ENCODE results near the gene ATRN.
A peak's percentile ranks its signal among the peaks of the same experiment; 100 is the strongest.

ATRN gene

DNA sequence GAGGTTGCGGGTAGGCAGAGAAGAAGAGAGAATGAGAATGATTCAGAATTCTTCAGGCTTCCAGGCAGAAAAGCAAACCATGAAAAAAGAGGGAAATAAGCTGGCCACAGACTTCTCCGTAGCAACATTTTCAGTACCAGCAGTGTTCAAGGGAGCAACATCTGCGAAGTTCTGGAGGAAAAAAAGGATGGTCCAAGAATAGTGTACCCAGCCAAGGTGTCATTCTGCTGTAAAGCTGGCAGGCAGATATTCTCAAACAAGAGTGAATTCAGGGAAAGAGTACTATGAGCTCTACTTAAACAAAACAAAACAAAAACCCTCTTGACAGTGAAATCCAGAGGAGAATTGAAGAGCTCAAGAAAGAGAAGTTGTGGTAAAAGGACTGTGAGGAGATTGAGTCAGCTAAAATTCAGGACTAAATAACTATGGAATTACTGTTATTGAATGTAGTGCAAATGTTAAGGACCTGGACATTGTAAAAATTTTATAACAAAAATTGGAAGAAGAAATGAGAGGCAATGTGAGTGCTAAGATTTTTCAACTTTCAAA lies 86.5 kb downstream of the ATRN start:
- H3K9ac ChIP-seq (ENCODE audit: insufficient read length, low read depth), result no peak overlapping the region
- DNase-seq (ENCODE audit: low read depth, low spot score), result no peak
- no peaks in the 10 kb centered on the region for H3K36me3 ChIP-seq (ENCODE audit: insufficient read depth, insufficient read length, low read length)
- no peaks in the 10 kb centered on the region for H3K27me3 ChIP-seq (ENCODE audit: insufficient read depth, insufficient read length)
- no peaks in the 10 kb centered on the region for H3K4me1 ChIP-seq (ENCODE audit: insufficient read depth, insufficient read length)
- TF ChIP-seq SUZ12 (IDR thresholded peaks at IDR 0.05; ENCODE audit: extremely low read depth, insufficient read depth, insufficient read length), result no peak
- no peak for TF ChIP-seq ZNF274 (IDR thresholded peaks at IDR 0.05; ENCODE audit: low read depth, low read length)
- no peak for TF ChIP-seq YY1 (IDR thresholded peaks at IDR 0.05; ENCODE audit: insufficient read depth, insufficient read length)
- H3K9me3 ChIP-seq (ENCODE audit: insufficient read depth, low read length), result no peaks in the 10 kb centered on the region
- no peak overlapping the region for H3K4me3 ChIP-seq (ENCODE audit: insufficient read length, low read depth)

DNA sequence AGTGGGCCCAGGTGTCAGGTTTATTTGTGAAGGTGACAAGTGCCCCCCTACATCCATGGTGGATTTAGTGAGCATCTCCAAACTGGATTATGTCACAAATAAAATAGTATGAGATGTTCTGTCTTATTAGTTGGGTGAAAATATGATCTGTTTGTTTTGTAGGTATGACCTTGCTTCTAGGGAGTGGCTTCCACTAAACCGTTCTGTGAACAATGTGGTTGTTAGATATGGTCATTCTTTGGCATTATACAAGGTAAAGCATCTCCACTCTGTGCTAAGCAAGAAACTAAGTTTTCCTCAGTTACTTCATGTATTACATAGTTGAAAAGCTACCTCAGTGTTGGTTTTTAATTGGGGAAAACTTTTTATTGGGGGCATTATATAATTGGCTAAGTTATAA lies 88.4 kb downstream of the ATRN start:
- H3K4me1 ChIP-seq (ENCODE audit: insufficient read depth, insufficient read length), result no peaks in the 10 kb centered on the region
- no peaks in the 10 kb centered on the region for H3K9me3 ChIP-seq (ENCODE audit: insufficient read depth, low read length)
- DNase-seq (ENCODE audit: low read depth, low spot score), result no peak
- no peaks in the 10 kb centered on the region for H3K27me3 ChIP-seq (ENCODE audit: insufficient read depth, insufficient read length)
- H3K36me3 ChIP-seq (ENCODE audit: insufficient read depth, insufficient read length, low read length), result peaks cover 3% of the 10 kb centered on the region
- H3K4me3 ChIP-seq (ENCODE audit: insufficient read length, low read depth), result no peak overlapping the region
- TF ChIP-seq SUZ12 (IDR thresholded peaks at IDR 0.05; ENCODE audit: extremely low read depth, insufficient read depth, insufficient read length), result no peak
- TF ChIP-seq YY1 (IDR thresholded peaks at IDR 0.05; ENCODE audit: insufficient read depth, insufficient read length), result no peak
- H3K9ac ChIP-seq (ENCODE audit: insufficient read length, low read depth), result no peak overlapping the region

DNA sequence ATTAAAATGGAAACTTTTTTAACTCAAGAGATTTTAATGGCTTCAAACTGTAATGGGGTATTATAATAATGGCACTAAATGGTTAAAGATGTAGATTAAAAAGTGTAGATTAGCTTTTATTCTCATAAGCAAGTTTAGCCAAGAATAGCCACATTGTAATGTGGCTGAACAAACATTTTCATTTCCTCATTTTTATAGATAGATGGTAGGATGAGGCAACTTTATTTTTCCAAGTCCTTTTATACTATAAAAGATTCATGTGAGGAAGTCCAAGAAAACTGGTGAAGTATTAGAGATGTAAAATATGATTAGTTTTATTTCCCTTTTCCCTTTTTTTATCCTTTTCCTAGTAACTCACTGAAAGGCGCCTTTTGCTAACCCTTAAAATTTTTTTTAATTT lies 88.8 kb downstream of the ATRN start:
- no peak overlapping the region for H3K9ac ChIP-seq (ENCODE audit: insufficient read length, low read depth)
- H3K9me3 ChIP-seq (ENCODE audit: insufficient read depth, low read length), result no peaks in the 10 kb centered on the region
- H3K36me3 ChIP-seq (ENCODE audit: insufficient read depth, insufficient read length, low read length), result peaks cover 3% of the 10 kb centered on the region
- H3K27me3 ChIP-seq (ENCODE audit: insufficient read depth, insufficient read length), result no peaks in the 10 kb centered on the region
- no peak for TF ChIP-seq SUZ12 (IDR thresholded peaks at IDR 0.05; ENCODE audit: extremely low read depth, insufficient read depth, insufficient read length)
- no peaks in the 10 kb centered on the region for H3K4me1 ChIP-seq (ENCODE audit: insufficient read depth, insufficient read length)
- H3K4me3 ChIP-seq (ENCODE audit: insufficient read length, low read depth), result no peak overlapping the region
- DNase-seq (ENCODE audit: low read depth, low spot score), result no peak

DNA sequence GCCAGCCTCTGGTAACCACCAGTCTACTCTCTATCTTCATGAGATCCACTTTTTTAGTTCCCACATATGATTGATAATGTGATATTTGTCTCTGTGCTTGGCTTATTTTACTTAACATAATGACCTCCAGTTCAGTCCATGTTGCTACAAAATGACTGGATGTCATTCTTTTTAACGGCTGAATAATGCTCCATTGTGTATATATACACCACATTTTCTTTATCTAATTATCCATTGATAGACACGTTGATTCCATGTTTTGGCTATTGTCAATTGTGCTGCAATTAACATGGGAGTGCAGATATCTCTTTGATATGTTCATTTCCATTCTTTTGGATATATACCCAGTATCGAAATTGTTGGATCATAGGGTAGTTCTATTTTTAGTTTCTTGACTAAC lies 89.3 kb downstream of the ATRN start:
- Histone ChIP-seq H3K4me1 (ENCODE audit: insufficient read depth, insufficient read length) (no peaks in the 10 kb centered on the region), H3K4me3 (ENCODE audit: insufficient read length, low read depth) (no peak overlapping the region), H3K27me3 (ENCODE audit: insufficient read depth, insufficient read length) (no peaks in the 10 kb centered on the region), H3K9ac (ENCODE audit: insufficient read length, low read depth) (no peak overlapping the region), H3K9me3 (ENCODE audit: insufficient read depth, low read length) (no peaks in the 10 kb centered on the region), H3K36me3 (ENCODE audit: insufficient read depth, insufficient read length, low read length) (peaks cover 3% of the 10 kb centered on the region)
- DNase-seq (ENCODE audit: low read depth, low spot score), result no peak
- TF ChIP-seq YY1 (IDR thresholded peaks at IDR 0.05; ENCODE audit: insufficient read depth, insufficient read length) (no peak), ZNF274 (IDR thresholded peaks at IDR 0.05; ENCODE audit: low read depth, low read length) (no peak), SUZ12 (IDR thresholded peaks at IDR 0.05; ENCODE audit: extremely low read depth, insufficient read depth, insufficient read length) (no peak)

DNA sequence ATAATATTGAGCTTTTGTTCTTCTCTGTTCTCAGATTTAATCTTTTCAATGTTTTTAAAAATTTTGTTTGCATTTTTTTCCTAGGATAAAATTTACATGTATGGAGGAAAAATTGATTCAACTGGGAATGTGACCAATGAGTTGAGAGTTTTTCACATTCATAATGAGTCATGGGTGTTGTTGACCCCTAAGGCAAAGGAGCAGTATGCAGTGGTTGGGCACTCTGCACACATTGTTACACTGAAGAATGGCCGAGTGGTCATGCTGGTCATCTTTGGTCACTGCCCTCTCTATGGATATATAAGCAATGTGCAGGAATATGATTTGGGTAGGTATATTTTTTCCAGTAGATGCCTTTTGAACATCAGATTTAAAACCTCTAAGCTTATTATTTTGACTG lies 89.8 kb downstream of the ATRN start:
- Histone ChIP-seq H3K27me3 (ENCODE audit: insufficient read depth, insufficient read length) (no peaks in the 10 kb centered on the region), H3K36me3 (ENCODE audit: insufficient read depth, insufficient read length, low read length) (peaks cover 3% of the 10 kb centered on the region), H3K4me3 (ENCODE audit: insufficient read length, low read depth) (no peak overlapping the region), H3K9ac (ENCODE audit: insufficient read length, low read depth) (no peak overlapping the region), H3K4me1 (ENCODE audit: insufficient read depth, insufficient read length) (no peaks in the 10 kb centered on the region), H3K9me3 (ENCODE audit: insufficient read depth, low read length) (no peaks in the 10 kb centered on the region)
- TF ChIP-seq YY1 (IDR thresholded peaks at IDR 0.05; ENCODE audit: insufficient read depth, insufficient read length), result no peak
- TF ChIP-seq SUZ12 (IDR thresholded peaks at IDR 0.05; ENCODE audit: extremely low read depth, insufficient read depth, insufficient read length), result no peak
- no peak for TF ChIP-seq ZNF274 (IDR thresholded peaks at IDR 0.05; ENCODE audit: low read depth, low read length)
- DNase-seq (ENCODE audit: low read depth, low spot score), result no peak

DNA sequence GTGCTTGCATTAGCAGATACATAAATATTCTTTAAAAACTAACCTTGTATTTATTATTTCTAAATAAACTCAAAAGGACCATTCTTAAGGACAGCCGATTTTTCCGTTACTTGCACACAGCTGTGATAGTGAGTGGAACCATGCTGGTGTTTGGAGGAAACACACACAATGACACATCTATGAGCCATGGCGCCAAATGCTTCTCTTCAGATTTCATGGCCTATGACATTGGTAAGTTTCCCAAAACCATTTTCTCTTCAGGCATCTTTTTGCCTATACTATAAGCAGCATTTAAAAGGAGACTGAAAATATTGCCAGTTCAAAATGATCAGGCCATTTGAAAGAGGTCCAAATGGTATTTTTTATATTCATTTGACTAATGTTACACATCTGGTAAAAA lies 92.3 kb downstream of the ATRN start:
- DNase-seq (ENCODE audit: low read depth, low spot score), result no peak
- Histone ChIP-seq H3K27me3 (ENCODE audit: insufficient read depth, insufficient read length) (no peaks in the 10 kb centered on the region), H3K36me3 (ENCODE audit: insufficient read depth, insufficient read length, low read length) (peaks cover 3% of the 10 kb centered on the region), H3K4me1 (ENCODE audit: insufficient read depth, insufficient read length) (no peaks in the 10 kb centered on the region), H3K9me3 (ENCODE audit: insufficient read depth, low read length) (no peaks in the 10 kb centered on the region), H3K4me3 (ENCODE audit: insufficient read length, low read depth) (no peak overlapping the region), H3K9ac (ENCODE audit: insufficient read length, low read depth) (no peak overlapping the region)
- TF ChIP-seq SUZ12 (IDR thresholded peaks at IDR 0.05; ENCODE audit: extremely low read depth, insufficient read depth, insufficient read length) (no peak), ZNF274 (IDR thresholded peaks at IDR 0.05; ENCODE audit: low read depth, low read length) (no peak), YY1 (IDR thresholded peaks at IDR 0.05; ENCODE audit: insufficient read depth, insufficient read length) (no peak)

DNA sequence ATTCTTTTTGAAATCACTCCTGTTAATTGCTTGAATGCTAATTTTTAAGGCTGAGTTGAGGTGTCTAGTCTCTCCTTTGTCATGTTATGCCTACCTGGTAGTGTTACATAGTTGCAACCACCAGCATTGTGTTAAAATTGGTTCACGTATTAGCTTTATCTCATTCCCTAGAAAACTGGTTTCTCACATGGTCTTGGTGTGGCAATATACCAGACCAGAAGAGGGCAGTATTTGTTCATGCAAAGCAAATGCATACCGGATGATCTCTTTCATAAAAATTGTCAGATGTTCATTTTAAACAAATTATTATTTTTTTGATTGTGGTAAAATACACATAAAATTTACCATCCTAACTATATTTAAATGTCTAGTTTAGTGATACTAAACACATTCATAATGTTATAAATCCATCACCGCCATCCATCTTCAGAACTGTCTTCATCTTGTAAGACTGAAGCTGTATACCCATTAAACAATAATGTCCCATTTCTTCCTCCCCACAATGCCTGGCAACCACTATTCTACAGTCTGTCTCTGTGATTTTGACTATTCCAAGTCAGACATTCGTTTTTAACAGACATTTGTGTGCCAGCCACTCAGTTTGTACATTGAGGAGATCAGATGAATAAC lies 92.8 kb downstream of the ATRN start:
- no peaks in the 10 kb centered on the region for H3K27me3 ChIP-seq (ENCODE audit: insufficient read depth, insufficient read length)
- H3K4me3 ChIP-seq (ENCODE audit: insufficient read length, low read depth), result no peak overlapping the region
- no peak for TF ChIP-seq ZNF274 (IDR thresholded peaks at IDR 0.05; ENCODE audit: low read depth, low read length)
- peaks cover 3% of the 10 kb centered on the region for H3K36me3 ChIP-seq (ENCODE audit: insufficient read depth, insufficient read length, low read length)
- H3K9me3 ChIP-seq (ENCODE audit: insufficient read depth, low read length), result no peaks in the 10 kb centered on the region
- no peaks in the 10 kb centered on the region for H3K4me1 ChIP-seq (ENCODE audit: insufficient read depth, insufficient read length)
- peak; percentile 40 for DNase-seq (ENCODE audit: low read depth, low spot score)
- no peak overlapping the region for H3K9ac ChIP-seq (ENCODE audit: insufficient read length, low read depth)
